ENCODE results near the gene PDE10A.

GRCh38 chr6:165588515-165588914 is 74.5 kb downstream of the PDE10A start:
- no peak for TF ChIP-seq CTCF (IDR thresholded peaks at IDR 0.05; ENCODE audit: insufficient read depth, low read length, poor library complexity, severe bottlenecking)
- TF ChIP-seq EZH2phosphoT487 (conservative IDR thresholded peaks at IDR 0.05; ENCODE audit: low read length): no peak
